Gastrocnemius medialis (tissue), 4 donors: ENCODE data around the gene THSD4.

Experiments used
- POLR2A ChIP-seq, 2 donors: fragments of 450-650 bp; IDR thresholded peaks; one replicate each; pipeline ENCODE4 v1.6.1; 2017; ENCODE audit warnings: antibody characterized with exemption in 2 of 2, mild to moderate bottlenecking in 2 of 2, moderate library complexity in 2 of 2
- TF ChIP-seq, protein P1 (sequence below), 5 experiments: fragments of 450-650 bp in 3 of 5; fragments of 200-600 bp in 2 of 5; sonication (generic) in 2 of 5; IDR thresholded peaks in 4 of 5; conservative IDR thresholded peaks in 1 of 5; 1 replicate in 4 of 5; 2 replicates in 1 of 5; pipeline ENCODE4 v1.5.1; 2016 to 2019; ENCODE audit warnings: antibody characterized with exemption in 5 of 5, mild to moderate bottlenecking in 3 of 5, moderate library complexity in 3 of 5

DNA sequence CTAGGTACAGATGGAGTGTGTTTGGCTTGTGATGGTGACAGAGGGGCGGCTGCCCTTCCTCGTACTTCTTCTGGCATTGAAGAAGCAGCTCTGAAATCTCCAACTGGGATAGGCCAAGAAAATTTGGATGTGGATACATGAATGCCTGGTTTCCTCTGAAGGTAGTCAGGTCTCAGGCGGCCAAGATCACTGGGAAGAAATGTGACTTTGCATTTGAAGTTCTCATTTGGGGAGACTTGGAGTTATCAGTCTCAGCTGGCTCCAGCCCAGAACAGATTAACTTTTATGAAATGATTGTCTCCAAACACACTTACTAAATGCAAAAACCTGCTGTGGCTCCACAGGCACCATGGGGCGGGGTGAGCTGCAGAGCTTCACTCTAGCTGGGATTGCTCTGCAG, 215.9 kb downstream of the THSD4 start:
- TF ChIP-seq, protein P1, sequence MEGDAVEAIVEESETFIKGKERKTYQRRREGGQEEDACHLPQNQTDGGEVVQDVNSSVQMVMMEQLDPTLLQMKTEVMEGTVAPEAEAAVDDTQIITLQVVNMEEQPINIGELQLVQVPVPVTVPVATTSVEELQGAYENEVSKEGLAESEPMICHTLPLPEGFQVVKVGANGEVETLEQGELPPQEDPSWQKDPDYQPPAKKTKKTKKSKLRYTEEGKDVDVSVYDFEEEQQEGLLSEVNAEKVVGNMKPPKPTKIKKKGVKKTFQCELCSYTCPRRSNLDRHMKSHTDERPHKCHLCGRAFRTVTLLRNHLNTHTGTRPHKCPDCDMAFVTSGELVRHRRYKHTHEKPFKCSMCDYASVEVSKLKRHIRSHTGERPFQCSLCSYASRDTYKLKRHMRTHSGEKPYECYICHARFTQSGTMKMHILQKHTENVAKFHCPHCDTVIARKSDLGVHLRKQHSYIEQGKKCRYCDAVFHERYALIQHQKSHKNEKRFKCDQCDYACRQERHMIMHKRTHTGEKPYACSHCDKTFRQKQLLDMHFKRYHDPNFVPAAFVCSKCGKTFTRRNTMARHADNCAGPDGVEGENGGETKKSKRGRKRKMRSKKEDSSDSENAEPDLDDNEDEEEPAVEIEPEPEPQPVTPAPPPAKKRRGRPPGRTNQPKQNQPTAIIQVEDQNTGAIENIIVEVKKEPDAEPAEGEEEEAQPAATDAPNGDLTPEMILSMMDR (IDR thresholded peaks at IDR 0.05 in 4 of 5, conservative IDR thresholded peaks at IDR 0.05 in 1 of 5) = no peak
- no peak for TF ChIP-seq POLR2A (IDR thresholded peaks at IDR 0.05)
